Left lung (tissue), 10 donors: ENCODE data around the gene NXT1. TPM values are rescaled to one million over a fixed set of nuclear protein-coding genes. Genes with fewer than 3 reads are reported as not detected.

Experiments
- ATAC-seq: fragments of 200-7000 bp; cut with Tn5 transposase; one replicate; pipeline ENCODE4 v1.9.1; 2020; ENCODE audit warnings: moderate library complexity
- DNase-seq, 4 donors: peaks; one replicate each; pipeline ENCODE4 v3.0.0-alpha.2; 2013 to 2020
- H3K27ac ChIP-seq, 2 donors: fragments of 200-600 bp; sonication (generic) in 1 of 2; one replicate each; pipeline versions ENCODE4 v1.5.0 to v1.8.0; 2020 to 2021
- H3K27me3 ChIP-seq, 2 donors: fragments of 200-600 bp; sonication (generic) in 1 of 2; one replicate each; pipeline versions ENCODE4 v1.5.0 to v1.8.0; 2020 to 2021
- H3K36me3 ChIP-seq, 2 donors: fragments of 200-600 bp; sonication (generic) in 1 of 2; one replicate each; pipeline versions ENCODE4 v1.5.0 to v1.8.0; 2020 to 2021
- H3K4me1 ChIP-seq, 2 donors: fragments of 200-600 bp; one replicate each; pipeline ENCODE4 v1.8.0; 2021
- H3K4me3 ChIP-seq, 2 donors: fragments of 200-600 bp; sonication (generic) in 1 of 2; one replicate each; pipeline versions ENCODE4 v1.5.0 to v1.8.0; 2020 to 2021; ENCODE audit warnings: mild to moderate bottlenecking in 1 of 2
- H3K9me3 ChIP-seq, 2 donors: fragments of 200-600 bp; sonication (generic) in 1 of 2; one replicate each; pipeline versions ENCODE4 v1.5.0 to v1.8.0; 2020 to 2021
- intact Hi-C, 2 donors: fragments of 100-400 bp; cut with DNase I; formaldehyde crosslinking; loops; one replicate each; pipeline versions ENCODE4 v1.11.2 to v1.14.2; 2022
- polyA plus RNA-seq, 6 donors: library from polyadenylated mRNA; unstranded; fragments of 120-200 nt; gene quantifications; one replicate each; pipeline ENCODE4 v1.2.1, GENCODE V29; 2013; ENCODE audit not compliant: insufficient read length in 6 of 6
- total RNA-seq, 2 donors: library from RNA; stranded (reverse); fragmentation: NEBNext Ultra II Directional; extraction: Animal tissue kit (Norgen Biotek cat#: 25700); gene quantifications; one replicate each; pipeline ENCODE4 v1.2.1, GENCODE V29; 2021
- TF ChIP-seq, protein P1 (sequence below), 2 donors: fragments of 200-600 bp; sonication (generic) in 1 of 2; IDR thresholded peaks; one replicate each; pipeline versions ENCODE4 v1.5.0 to v1.8.0; 2021; ENCODE audit warnings: antibody characterized with exemption in 2 of 2
- donor health status: DM: no; HTN: yes; CAD: no.
- donor health status: DM: no; HTN: no; CAD: no.

NXT1 gene
- total and polyA plus RNA-seq, 8 donors: 12.0 to 19.4 (median 16.2) TPM

DNA sequence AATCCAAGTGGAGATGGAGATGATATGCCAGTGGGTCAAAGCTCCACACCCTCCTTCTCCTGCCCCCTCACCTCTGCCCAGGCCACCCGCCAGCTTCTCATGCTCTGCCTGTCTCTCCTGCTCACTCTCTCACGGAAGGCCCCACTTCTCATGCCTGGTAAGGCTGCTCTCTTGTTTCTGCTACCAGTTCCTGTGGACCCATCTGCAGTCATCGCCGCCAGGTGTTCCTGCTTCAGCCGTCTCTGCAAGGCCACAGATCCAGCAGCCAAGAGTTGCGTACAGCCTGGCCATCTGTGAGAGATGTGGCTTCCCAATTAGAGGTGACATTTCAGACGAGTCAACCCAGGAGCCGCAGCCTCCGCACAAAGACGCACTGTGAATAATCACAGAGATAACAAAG is 40.8 kb upstream of the NXT1 start:
- no peaks in the 10 kb centered on the region for H3K4me1 ChIP-seq
- DNase-seq: no peak
- TF ChIP-seq, protein P1, sequence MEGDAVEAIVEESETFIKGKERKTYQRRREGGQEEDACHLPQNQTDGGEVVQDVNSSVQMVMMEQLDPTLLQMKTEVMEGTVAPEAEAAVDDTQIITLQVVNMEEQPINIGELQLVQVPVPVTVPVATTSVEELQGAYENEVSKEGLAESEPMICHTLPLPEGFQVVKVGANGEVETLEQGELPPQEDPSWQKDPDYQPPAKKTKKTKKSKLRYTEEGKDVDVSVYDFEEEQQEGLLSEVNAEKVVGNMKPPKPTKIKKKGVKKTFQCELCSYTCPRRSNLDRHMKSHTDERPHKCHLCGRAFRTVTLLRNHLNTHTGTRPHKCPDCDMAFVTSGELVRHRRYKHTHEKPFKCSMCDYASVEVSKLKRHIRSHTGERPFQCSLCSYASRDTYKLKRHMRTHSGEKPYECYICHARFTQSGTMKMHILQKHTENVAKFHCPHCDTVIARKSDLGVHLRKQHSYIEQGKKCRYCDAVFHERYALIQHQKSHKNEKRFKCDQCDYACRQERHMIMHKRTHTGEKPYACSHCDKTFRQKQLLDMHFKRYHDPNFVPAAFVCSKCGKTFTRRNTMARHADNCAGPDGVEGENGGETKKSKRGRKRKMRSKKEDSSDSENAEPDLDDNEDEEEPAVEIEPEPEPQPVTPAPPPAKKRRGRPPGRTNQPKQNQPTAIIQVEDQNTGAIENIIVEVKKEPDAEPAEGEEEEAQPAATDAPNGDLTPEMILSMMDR (IDR thresholded peaks at IDR 0.05): no peak
- H3K27ac ChIP-seq: no peak overlapping the region
- H3K9me3 ChIP-seq: no peaks in the 10 kb centered on the region
- intact Hi-C loops: no loop called here
- H3K36me3 ChIP-seq: no peaks in the 10 kb centered on the region
- no peaks in the 10 kb centered on the region for H3K27me3 ChIP-seq
- no peak overlapping the region for H3K4me3 ChIP-seq
- ATAC-seq: no peak

DNA sequence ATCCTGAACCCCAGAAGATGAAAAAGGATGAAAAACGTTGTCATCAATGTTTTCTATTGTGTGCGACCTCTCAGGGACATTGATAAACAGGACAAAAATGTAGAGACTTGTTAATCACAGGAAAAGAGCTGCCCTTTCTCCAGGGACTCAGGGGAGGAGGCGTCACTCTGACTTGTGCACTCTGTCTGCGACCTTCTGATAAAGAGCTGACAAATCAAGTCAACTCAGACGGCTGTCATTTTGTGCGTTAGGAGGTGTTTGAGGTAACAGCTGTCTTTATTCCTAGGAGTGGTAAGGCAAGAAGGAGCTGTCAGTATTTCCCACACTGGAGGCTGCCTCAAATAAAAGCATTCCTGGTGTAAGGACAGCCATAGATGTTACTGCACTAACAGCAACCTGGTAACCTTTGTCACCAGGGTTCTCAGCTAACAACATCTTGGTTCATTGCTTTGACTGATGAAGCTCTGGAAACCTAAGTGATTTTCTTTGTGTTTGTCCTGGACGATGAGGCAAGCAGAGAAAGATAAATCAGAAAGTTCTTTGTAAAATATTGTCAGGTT is 38.6 kb upstream of the NXT1 start:
- H3K9me3 ChIP-seq: no peaks in the 10 kb centered on the region
- H3K27ac ChIP-seq: no peak overlapping the region
- DNase-seq: no peak
- intact Hi-C loops: no loop called here
- no peak for ATAC-seq
- H3K4me3 ChIP-seq: no peak overlapping the region
- H3K36me3 ChIP-seq: no peaks in the 10 kb centered on the region
- no peaks in the 10 kb centered on the region for H3K27me3 ChIP-seq
- H3K4me1 ChIP-seq: no peaks in the 10 kb centered on the region
- TF ChIP-seq, protein P1 (IDR thresholded peaks at IDR 0.05): no peak

DNA sequence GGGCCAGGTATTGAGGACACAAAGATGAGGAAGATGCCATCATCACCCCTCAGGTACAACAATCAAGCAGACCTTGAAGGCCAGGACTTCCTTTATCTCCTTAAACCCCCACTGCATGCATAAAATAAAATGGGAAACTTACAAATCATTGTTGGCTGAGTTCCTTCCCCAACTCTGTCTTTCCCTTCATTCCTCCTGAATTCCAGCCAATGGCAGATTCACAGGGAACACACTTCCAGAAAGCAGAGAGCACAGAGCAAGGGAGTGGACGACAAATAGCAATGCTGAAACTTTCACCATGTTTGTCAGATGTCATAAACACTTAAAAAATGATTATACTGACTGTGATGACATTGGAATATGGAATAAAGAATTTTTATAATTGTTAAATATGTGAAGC is 37.3 kb upstream of the NXT1 start:
- no peaks in the 10 kb centered on the region for H3K9me3 ChIP-seq
- no peak overlapping the region for H3K4me3 ChIP-seq
- DNase-seq (no peak), ATAC-seq (no peak)
- H3K4me1 ChIP-seq: no peaks in the 10 kb centered on the region
- H3K27ac ChIP-seq: no peak overlapping the region
- no peaks in the 10 kb centered on the region for H3K36me3 ChIP-seq
- H3K27me3 ChIP-seq: no peaks in the 10 kb centered on the region
- TF ChIP-seq, protein P1 (IDR thresholded peaks at IDR 0.05): no peak
- intact Hi-C loops: no loop called here

DNA sequence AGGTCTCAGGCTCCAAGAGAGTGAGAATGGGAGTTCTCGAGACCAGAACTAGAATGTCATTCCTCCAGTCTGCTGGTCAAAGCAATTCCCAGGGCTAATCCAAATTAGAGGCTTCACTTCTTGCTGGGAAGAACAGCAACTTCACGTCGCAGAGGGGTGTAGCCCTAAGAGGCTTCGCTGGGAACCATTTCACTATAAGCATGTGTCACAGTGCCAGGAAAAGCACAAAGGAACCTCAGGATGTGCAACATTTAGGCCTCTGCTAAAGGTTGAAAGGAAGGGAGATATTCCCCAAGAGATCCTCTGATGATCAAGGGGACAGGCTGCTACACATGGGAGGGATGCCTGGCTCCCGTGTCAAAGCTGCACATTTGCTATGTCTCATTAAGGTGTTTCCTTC is 35.9 kb upstream of the NXT1 start:
- intact Hi-C loops: no loop called here
- TF ChIP-seq, protein P1 (IDR thresholded peaks at IDR 0.05): no peak
- no peak for DNase-seq
- Histone ChIP-seq H3K4me3 (no peak overlapping the region), H3K4me1 (no peaks in the 10 kb centered on the region), H3K27me3 (no peaks in the 10 kb centered on the region), H3K9me3 (no peaks in the 10 kb centered on the region), H3K36me3 (no peaks in the 10 kb centered on the region), H3K27ac (no peak overlapping the region)
- ATAC-seq: no peak

DNA sequence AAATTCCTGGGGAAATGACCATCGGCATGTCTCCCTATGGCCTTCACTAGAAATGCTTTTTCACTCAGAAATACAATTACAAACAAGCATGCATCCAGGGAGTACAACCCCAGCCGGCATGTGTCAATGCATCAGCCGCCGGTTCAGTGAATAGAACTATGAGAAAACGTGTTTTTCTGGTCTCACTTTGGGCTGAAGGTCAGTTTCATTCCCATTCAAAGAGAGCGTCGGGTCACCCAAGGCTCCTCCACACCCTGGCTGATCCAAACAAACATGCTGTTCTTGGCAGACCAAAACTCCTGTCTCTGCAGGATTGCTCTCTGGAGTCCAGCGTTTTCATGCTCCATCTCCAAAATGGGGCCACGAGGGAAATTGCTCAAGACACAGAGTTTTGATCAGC is 35.5 kb upstream of the NXT1 start:
- no peak overlapping the region for H3K4me3 ChIP-seq
- ATAC-seq (no peak), DNase-seq (no peak)
- intact Hi-C loops: no loop called here
- H3K27me3 ChIP-seq: no peaks in the 10 kb centered on the region
- no peaks in the 10 kb centered on the region for H3K9me3 ChIP-seq
- TF ChIP-seq, protein P1 (IDR thresholded peaks at IDR 0.05): no peak
- H3K36me3 ChIP-seq: no peaks in the 10 kb centered on the region
- H3K4me1 ChIP-seq: no peaks in the 10 kb centered on the region
- no peak overlapping the region for H3K27ac ChIP-seq
